Keratinocyte (primary cell): ENCODE results near the gene ZNF500.

Experiments
- CTCF ChIP-seq, 3 experiments: IDR thresholded peaks in 1 of 3; conservative IDR thresholded peaks in 1 of 3; optimal IDR thresholded peaks in 1 of 3; 2 replicates in 2 of 3; 3 replicates in 1 of 3; pipeline versions ENCODE3 to v1.5.1; 2011; ENCODE audit warnings: low read length in 3 of 3, mild to moderate bottlenecking in 3 of 3, moderate library complexity in 2 of 3, control low read depth in 1 of 3, inconsistent platforms in 1 of 3; ENCODE audit not compliant: insufficient read depth in 2 of 3; ENCODE audit errors: extremely low read depth in 1 of 3
- EZH2 ChIP-seq: IDR thresholded peaks from one replicate; pipeline ENCODE4 v1.6.1; 2012; ENCODE audit warnings: inconsistent platforms, mild to moderate bottlenecking, low read length, moderate library complexity

GRCh38 chr16:4733747-4734062 is 33.3 kb downstream of the ZNF500 start:
- TF ChIP-seq CTCF (optimal IDR thresholded peaks at IDR 0.05 in 1 of 3, IDR thresholded peaks at IDR 0.05 in 1 of 3, conservative IDR thresholded peaks at IDR 0.05 in 1 of 3; ENCODE audit: extremely low read depth in 1 of 3, insufficient read depth in 2 of 3, low read length in 3 of 3) (no peak), EZH2 (no peak)
